NOMO-1 treated with dmso at 0.1 percent for 144 hours (cell line): ENCODE results near the gene PMM1.
"Not testable (repeated sequence)": the region's sequence is repeated elsewhere in the genome, so short reads cannot be mapped to it uniquely, and the experiment has no call there.

Experiments used
- DNase-seq: peaks from one replicate; lab custom pipeline; 2025; ENCODE audit not compliant: unreplicated experiment; lab: John Stamatoyannopoulos, UW

Gene PMM1

DNA sequence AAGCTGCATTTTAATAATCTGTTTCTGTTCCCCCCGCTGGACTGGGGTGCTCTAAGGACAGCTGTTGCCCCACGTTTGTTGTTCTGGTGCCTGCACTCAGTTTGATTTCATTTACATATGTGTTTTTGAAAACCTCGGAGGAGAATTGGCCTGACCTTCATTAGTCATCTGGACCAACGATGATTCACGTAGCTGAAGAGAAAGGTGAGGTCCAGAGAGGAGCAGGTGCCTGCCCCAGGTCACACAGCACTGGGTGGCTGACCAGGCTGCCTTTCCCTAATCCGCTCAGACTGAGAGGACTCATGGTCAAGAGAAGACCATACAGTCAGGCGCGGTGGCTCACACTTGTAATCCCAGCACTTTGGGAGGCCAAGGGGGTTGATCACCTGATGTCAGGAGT, 25.1 kb downstream of the PMM1 start:
- no peak for DNase-seq

- no peak for DNase-seq
These were observed 26.5 kb downstream of the PMM1 start for GRCh38 chr22:41563051-41563711.

- no peak for DNase-seq
These were observed 27.2 kb downstream of the PMM1 start for GRCh38 chr22:41562461-41562860.

- DNase-seq, result no peak
These were observed 27.9 kb downstream of the PMM1 start for GRCh38 chr22:41561788-41562187.

DNA sequence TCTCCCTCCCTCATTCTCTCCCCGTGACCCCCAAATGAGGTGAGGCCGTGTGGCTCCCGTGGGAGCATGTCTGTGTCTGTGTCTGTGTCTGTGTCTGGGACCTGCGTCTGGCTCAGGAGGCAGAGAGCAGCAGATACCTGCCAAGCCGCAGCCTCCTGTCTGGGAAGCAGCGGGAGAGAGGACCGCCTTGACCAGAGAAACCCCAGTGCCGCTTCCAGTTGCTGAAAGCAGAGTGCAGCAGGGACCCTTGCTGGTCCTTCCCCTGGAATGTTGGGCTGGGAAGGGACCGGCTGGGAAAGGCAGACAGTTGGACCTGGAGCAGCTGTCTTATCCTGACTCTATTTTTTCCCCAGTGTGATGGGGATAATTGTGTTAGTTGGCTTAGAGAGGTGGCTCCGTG, 28.3 kb downstream of the PMM1 start:
- no peak for DNase-seq

GRCh38 chr22:41560095-41560471, 29.6 kb downstream of the PMM1 start:
- DNase-seq, result no peak

DNA sequence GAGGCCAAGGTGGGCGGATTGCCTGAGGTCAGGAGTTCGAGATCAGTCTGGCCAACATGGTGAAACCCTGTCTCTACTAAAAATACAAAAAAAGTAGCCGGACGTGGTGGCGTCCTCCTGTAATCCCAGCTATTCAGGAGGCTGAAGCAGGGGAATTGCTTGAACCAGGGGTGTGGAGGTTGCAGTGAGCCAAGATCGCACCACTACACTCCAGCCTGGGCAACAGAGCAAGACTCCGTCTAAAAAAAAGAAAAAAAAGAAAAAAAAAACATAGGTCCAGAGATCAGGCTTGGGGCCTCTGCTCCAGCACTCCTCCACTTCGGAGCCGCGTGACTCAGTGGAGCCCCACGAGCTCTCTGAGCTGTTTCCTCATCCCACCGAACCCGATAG, 31.4 kb downstream of the PMM1 start:
- not testable (repeated sequence) for DNase-seq

- DNase-seq, result no peak
These were observed 32.0 kb downstream of the PMM1 start for GRCh38 chr22:41557401-41558240.

GRCh38 chr22:41556561-41556960, 33.1 kb downstream of the PMM1 start:
- DNase-seq, result no peak

DNA sequence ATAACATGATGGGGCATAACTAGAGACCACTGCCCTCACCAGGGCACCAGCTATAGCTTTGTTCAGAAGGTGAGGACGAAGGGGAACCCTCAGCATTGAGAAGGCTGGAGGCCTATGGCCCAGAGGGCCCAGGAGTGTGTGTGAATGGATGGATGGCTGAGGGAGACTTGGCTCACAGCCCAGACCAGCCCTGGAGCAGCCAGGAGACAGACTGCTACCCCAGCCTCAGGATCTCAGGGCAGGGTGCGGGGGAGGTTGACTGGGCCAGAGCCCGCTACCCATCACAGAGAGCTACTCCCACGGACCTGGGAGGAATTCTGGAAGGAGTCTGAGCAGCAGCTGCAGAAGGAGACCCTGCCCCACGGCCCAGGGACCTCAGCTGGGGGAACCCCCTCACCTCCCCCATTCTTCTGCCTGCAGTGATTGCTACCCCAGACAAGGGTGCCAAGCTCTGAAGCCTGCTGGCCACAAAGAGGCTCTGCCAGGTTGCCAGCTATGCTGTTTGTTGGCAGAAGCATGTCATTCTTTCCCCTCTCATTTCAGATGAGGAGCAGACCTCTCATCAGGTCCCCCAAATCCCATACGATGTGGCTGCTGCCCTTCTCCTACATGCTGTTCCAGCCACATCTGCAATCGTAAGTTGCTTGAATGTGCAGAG, 34.2 kb downstream of the PMM1 start:
- DNase-seq, result no peak

DNA sequence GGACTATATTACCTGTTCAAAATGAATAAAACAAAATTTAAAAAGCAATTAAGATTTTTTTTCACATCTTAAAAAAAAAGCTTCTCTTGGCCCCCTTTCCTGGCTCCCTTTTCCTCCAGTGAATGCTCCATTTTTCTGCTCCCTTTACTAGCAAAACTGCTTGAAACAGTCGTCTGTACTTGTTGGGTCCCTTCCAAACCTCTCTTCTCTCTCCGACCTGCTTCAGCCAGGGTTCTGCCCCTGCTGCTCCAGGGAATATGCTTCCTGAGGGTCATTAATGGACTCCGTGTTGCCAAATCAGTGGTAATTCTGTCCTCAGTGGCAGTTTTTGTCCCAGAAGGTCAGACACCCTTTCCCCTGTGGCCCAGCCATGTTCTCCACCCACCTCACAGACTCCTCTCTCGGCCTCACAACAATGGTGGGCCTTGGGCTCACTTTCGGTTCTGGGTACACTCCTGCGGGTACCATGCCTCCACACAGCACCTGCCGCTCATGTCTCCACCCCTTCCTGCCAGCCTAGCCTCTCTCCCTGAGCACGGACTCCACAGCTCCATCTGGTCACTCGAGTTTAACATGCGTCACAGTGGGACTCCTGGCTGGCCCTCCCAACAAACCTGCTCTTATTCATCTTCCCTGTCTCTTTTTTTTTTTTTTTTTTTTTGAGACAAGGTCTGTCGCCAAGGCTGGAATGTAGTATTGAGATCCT, 37.6 kb downstream of the PMM1 start:
- no peak for DNase-seq

GRCh38 chr22:41550952-41551491, 38.6 kb downstream of the PMM1 start:
- DNase-seq, result no peak

- DNase-seq, result no peak
These were observed 40.8 kb downstream of the PMM1 start for GRCh38 chr22:41548830-41549211.

DNA sequence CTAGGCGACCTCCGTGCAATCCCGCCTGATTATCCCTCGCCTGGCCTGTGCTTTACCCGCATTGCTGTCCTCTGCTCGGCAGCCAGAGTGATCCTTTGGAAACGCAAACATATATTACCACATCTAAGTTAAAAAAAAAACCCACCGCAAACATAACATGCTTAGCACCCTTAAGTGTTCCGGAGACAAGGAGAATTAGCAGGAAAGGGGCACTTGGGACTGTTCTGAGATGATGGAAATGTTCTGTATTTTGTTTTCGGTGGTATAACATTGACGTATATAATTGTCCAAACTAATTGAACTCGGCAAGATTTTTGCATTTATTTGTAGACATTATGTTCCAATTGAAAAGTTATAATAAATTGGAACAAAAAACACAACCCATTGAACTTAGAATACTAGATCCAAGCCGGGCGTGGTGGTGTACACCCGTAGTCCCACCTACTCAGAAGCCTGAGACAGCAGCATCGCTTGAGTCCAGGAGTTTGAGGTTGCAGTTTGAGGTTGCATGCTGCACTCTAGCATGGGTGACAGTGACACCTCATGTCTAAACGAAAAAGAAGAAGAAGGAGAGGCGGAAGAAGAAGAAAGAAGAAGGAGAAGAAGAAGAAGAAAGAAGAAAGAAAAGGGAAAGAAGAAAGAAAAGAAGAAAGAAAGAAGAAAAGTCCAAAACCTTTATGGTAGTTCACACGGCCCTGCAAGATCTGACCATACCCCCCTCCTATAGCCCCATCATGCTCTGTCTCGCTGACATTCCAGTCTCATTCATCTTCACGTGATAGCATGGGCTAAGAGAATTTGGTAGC, 44.8 kb downstream of the PMM1 start:
- no peak for DNase-seq

DNA sequence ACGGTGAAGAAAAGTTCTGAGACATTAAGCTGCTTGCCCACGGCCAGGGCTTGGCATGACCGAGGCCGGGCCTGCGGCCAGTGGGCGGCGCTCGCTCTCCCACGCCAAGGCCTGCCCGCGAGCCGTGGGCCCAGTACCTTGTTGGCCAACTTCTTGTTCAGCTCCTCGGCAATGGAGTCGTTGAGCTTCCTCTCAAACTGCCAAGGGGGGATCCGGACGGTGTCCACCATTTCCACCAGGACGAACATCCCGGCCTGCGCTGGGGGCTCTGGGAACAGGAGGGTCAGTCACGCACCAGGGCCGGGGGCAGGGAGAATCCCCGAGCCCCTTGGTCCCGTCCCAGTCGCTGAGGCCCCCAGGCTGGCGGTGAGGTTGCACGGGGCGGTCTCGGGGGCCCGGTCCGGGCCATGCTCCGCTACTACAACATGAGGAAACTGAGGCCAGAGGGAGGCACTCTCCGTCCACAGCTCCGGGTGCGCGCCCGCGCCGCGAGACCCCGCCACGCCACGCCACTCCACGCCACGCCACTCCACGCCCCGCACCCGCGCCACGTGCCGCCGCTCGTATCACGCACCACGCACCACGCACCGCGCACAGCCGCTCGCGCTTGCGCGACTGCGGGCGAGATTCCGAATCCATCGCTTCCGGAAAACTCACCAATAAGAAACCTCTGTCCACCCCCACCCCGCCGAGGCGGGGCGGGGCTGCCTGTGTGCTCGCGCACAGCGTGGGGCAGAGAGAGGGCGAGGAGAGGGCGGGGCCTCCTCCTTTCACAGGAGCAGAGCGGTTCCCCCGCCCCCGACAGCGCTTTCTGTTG, 45.6 kb downstream of the PMM1 start, which contains the start of gene POLR3H:
Gene POLR3H (minus strand): TSS at position 617 of the 817 bp plus-strand sequence. CDS start 369 bp downstream, at position 248.
- DNase-seq, result peak; percentile 94

GRCh38 chr22:41542224-41542623, 47.4 kb downstream of the PMM1 start:
- no peak for DNase-seq

DNA sequence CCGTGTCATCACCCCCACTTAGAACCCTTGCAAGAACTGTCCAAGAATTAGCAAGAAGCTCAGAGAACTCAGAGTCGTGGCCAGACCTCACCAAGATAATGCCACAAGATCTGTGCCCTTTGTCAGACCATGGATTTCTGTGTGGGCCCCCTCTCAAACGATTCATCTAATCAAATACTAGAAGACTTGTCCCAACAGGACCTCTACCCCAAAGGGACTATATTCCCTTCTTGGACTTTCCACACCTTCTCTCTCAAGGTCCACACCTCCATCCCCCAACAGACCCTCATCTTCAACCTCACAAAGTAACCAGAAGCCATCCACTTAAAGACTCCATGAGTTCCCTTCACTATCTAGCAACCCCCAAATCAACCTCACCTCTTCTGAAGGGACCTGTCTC, 48.2 kb downstream of the PMM1 start:
- no peak for DNase-seq

DNA sequence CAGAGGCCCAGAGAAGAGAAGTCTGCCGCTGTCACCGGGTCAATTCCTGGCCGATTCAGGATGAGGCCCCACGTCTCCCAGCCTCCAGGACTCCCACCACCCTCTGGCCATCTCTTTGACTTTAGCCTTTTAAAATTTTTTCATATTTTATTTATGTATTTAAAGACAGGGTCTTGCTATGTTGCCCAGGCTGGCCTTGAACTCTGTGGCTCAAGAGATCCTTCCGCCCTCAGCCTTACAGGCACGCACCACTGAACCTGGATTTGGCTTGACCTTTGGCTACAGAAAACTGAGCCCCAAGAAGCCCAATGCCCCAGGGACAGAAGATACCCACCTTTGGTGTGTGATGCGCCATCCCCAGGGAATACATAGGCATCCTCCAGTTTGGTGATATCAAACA, 49.3 kb downstream of the PMM1 start:
- DNase-seq, result no peak

- DNase-seq, result no peak
These were observed 49.7 kb downstream of the PMM1 start for GRCh38 chr22:41540006-41540315.
